Peyer's patch (tissue), 4 donors: ENCODE data around the gene NGB.

Source experiments
- CTCF ChIP-seq, 6 experiments: fragments of 450-650 bp in 4 of 6; fragments of 200-600 bp in 2 of 6; sonication (generic) in 1 of 6; IDR thresholded peaks; one replicate each; pipeline ENCODE4 v1.5.1; 2017 to 2019; ENCODE audit warnings: antibody characterized with exemption in 6 of 6, mild to moderate bottlenecking in 3 of 6, moderate library complexity in 1 of 6
- POLR2A ChIP-seq, 2 donors: fragments of 450-650 bp; IDR thresholded peaks; one replicate each; pipeline ENCODE4 v1.5.1; 2017; ENCODE audit warnings: antibody characterized with exemption in 2 of 2, mild to moderate bottlenecking in 2 of 2, moderate library complexity in 2 of 2

- TF ChIP-seq CTCF (IDR thresholded peaks at IDR 0.05) (no peak), POLR2A (IDR thresholded peaks at IDR 0.05) (no peak)
Measured at GRCh38 chr14:77259025-77259715, 11.8 kb downstream of the NGB start.
